GM15510 (cell line): ENCODE measurements around the gene PPARG.

ENCODE experiments used
- POLR2A ChIP-seq: IDR thresholded peaks from 3 replicates; pipeline ENCODE4 v1.6.1; 2011; ENCODE audit warnings: borderline replicate concordance; ENCODE audit not compliant: insufficient read length; ENCODE audit errors: extremely low read depth

The PPARG gene

GRCh38 chr3:12299026-12299425 is 10.2 kb downstream of the PPARG start:
- TF ChIP-seq POLR2A, result no peak

- no peak for TF ChIP-seq POLR2A
Observed at GRCh38 chr3:12300137-12300536, 11.3 kb downstream of the PPARG start.

GRCh38 chr3:12301031-12301430 is 12.2 kb downstream of the PPARG start:
- TF ChIP-seq POLR2A, result no peak

GRCh38 chr3:12301513-12301912 is 12.6 kb downstream of the PPARG start:
- TF ChIP-seq POLR2A, result no peak

- TF ChIP-seq POLR2A, result no peak
Observed at GRCh38 chr3:12302564-12302963, 13.7 kb downstream of the PPARG start.

- TF ChIP-seq POLR2A, result no peak
Observed at GRCh38 chr3:12303534-12303933, 14.7 kb downstream of the PPARG start.

DNA sequence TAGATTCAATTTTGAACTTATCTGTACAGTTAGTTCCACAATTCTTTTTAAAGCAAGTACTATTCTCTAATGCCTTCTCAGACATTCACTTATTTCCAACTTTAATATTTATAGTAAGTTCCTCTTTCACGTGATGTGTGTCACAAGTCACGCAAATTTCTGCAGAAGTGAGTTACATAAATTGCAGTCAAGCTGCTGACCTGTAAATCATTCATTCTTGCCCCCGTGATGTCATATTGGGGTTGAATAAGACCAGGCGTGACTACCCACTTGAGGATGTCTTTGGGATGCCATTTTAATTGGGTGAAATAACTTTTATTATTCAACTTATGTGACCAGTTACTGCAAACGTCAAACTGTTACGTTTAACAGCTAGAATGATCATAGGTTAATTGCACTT is 15.1 kb downstream of the PPARG start:
- TF ChIP-seq POLR2A, result no peak

GRCh38 chr3:12307136-12307535 is 18.3 kb downstream of the PPARG start:
- no peak for TF ChIP-seq POLR2A

- TF ChIP-seq POLR2A, result no peak
Observed at GRCh38 chr3:12308517-12308916, 19.6 kb downstream of the PPARG start.

DNA sequence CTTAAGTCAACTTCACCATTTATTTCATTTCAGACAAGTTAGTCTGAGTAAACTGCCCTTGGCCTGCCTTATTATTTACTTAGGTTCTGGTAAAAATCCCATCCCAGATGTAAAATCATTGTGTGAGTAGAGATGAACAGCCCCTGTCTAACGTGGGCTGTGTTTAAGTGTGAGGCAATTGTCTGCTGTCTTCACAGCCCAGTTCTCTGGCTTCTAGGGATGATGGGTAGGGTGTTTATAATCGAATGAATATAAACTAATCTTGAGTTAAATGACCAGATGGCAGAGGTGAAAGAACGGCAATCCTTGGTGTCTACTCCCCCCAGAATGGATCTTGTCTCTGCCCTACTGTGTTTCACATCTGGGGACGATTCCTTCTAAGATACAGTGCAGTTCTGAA is 20.8 kb downstream of the PPARG start:
- no peak for TF ChIP-seq POLR2A

GRCh38 chr3:12312010-12312409 is 23.1 kb downstream of the PPARG start:
- no peak for TF ChIP-seq POLR2A

GRCh38 chr3:12313519-12313918 is 24.6 kb downstream of the PPARG start:
- no peak for TF ChIP-seq POLR2A

DNA sequence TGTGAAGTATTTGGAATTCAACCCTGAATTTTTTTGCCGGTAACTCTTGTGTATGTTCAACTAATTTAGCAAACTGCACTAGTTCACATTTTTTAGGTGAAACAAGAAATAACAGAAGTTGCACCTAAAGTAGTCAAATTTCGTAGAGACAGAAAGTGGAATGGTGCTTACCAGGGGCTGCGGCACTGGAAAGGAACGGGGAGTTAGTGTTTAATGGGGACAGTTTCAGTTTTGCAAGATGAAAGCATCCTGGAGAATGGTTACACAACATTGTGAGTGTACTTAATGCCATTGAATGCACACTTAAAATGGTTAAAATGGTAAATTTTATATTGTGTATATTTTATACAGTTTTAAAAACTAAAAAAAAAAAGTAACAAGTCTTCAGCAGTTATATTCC is 27.4 kb downstream of the PPARG start:
- no peak for TF ChIP-seq POLR2A

DNA sequence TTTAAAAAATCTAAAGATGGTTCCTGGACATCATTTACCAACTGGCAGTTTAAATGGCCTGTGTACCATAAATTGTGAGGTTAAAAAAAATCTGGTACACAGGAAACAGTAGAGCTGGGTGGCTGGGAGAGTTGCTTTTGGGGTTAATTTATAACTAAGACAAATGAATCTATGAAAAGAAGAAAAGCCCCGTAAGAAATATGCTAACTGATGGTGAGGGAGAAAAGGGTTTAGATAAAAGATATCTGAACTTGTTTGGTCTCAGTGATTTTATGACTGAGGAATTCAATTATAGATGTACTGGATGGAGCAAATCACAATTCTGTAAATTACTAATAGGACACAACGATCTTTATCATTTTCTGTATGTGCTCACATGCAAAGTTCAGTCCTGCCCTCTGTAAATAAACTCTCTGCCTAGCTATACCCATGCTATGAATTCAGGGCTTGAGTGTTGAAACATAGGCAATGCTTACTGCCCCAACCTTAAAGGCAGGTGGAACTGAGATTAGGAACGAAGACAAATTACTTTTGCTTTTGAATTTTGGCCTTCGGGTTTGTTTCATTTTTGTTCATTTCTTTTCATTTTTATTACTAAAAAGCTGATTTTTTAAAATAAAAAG is 28.0 kb downstream of the PPARG start:
- TF ChIP-seq POLR2A, result no peak

- TF ChIP-seq POLR2A, result no peak
Observed at GRCh38 chr3:12317914-12318313, 29.0 kb downstream of the PPARG start.

- no peak for TF ChIP-seq POLR2A
Observed at GRCh38 chr3:12318758-12319621, 30.1 kb downstream of the PPARG start.
